WERI-Rb-1 (cell line): ENCODE results near the gene PLEKHH1.
"Not testable (repeated sequence)": the region's sequence is repeated elsewhere in the genome, so short reads cannot be mapped to it uniquely, and the experiment has no call there.

ENCODE experiments used
- DNase-seq: peaks from one replicate; pipeline ENCODE4 v3.0.0-alpha.2; 2020
- H3K27ac ChIP-seq: fragments of 250-450 bp; sonication (Bioruptor Pico); 2 replicates; pipeline ENCODE4 v1.5.1; 2020; ENCODE audit warnings: mild to moderate bottlenecking, moderate library complexity
- H3K27me3 ChIP-seq: fragments of 250-450 bp; sonication (Bioruptor Pico); 2 replicates; pipeline ENCODE4 v1.5.1; 2021; ENCODE audit warnings: mild to moderate bottlenecking, low read depth, moderate library complexity; ENCODE audit not compliant: insufficient read depth, severe bottlenecking
- H3K36me3 ChIP-seq: fragments of 250-450 bp; sonication (Bioruptor Pico); 2 replicates; pipeline ENCODE4 v1.5.1; 2020; ENCODE audit warnings: mild to moderate bottlenecking, moderate library complexity
- H3K4me3 ChIP-seq: 2 replicates; pipeline ENCODE4 v1.5.1; 2011; ENCODE audit warnings: low read depth, mild to moderate bottlenecking, control low read depth, low read length
- H3K9me3 ChIP-seq: fragments of 250-450 bp; sonication (Bioruptor Pico); 2 replicates; pipeline ENCODE4 v1.5.1; 2021; ENCODE audit warnings: mild to moderate bottlenecking, moderate library complexity; ENCODE audit not compliant: severe bottlenecking
- CTCF ChIP-seq: IDR thresholded peaks from 2 replicates; pipeline ENCODE4 v1.5.1; 2011; ENCODE audit warnings: low read depth, mild to moderate bottlenecking, control low read depth, inconsistent platforms, low read length

PLEKHH1 gene

DNA sequence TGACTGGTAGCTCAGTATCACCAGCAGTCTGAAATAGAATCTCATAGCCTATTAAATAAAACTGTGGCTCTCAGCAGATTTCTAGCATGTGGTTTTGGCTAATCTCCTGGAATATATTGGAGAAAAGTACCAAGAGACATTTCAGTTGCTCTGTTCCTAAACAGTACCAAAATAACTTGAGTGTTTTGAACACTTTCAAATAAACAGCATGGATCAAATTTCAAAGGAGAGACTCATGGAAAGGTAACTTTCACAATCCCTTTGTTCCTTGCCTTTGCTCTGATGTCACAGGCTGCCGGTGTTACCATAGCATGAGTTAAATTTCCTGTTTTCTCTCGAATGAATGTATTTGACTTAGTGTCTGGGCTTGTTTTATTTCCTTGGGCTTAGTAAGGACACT lies 90.0 kb downstream of the PLEKHH1 start:
- Histone ChIP-seq H3K27me3 (no peaks in the 10 kb centered on the region), H3K4me3 (no peak overlapping the region), H3K36me3 (peaks cover 53% of the 10 kb centered on the region), H3K9me3 (no peaks in the 10 kb centered on the region), H3K27ac (no peak overlapping the region)
- no peak for DNase-seq
- no peak for TF ChIP-seq CTCF

GRCh38 chr14:67626131-67626530 lies 93.0 kb downstream of the PLEKHH1 start:
- not testable (repeated sequence) for H3K27ac ChIP-seq, H3K9me3 ChIP-seq, DNase-seq, H3K4me3 ChIP-seq, H3K27me3 ChIP-seq
- peaks cover 57% of the 10 kb centered on the region for H3K36me3 ChIP-seq

DNA sequence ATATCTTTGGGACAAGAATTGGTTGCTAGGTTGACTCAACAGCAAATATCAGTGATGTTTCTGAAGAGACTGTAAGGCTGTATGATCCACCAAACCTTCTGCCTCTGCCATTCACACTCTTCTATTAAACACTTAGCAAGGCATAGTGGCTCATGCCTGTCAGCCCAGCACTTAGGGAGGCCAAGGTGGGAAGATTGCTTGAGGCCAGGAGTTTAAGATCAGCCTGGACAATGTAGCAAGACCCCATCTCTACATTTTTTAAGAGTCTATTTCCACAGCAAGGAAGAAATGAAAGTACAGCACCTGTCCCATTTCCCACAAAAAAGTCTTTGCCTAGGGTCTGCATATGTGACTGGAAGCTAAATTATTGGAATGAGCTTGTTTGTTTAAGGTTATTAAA lies 94.4 kb downstream of the PLEKHH1 start:
- TF ChIP-seq CTCF: no peak
- no peak overlapping the region for H3K27ac ChIP-seq
- peaks cover 53% of the 10 kb centered on the region for H3K36me3 ChIP-seq
- H3K9me3 ChIP-seq: no peaks in the 10 kb centered on the region
- no peak overlapping the region for H3K4me3 ChIP-seq
- H3K27me3 ChIP-seq: no peaks in the 10 kb centered on the region
- no peak for DNase-seq

- no peak for DNase-seq
- no peaks in the 10 kb centered on the region for H3K27me3 ChIP-seq
- H3K9me3 ChIP-seq: no peaks in the 10 kb centered on the region
- TF ChIP-seq CTCF: no peak
- peaks cover 33% of the 10 kb centered on the region for H3K36me3 ChIP-seq
- H3K4me3 ChIP-seq: no peak overlapping the region
- no peak overlapping the region for H3K27ac ChIP-seq
These were observed 97.1 kb downstream of the PLEKHH1 start for GRCh38 chr14:67630186-67630585.

- Histone ChIP-seq H3K9me3 (no peaks in the 10 kb centered on the region), H3K27ac (no peak overlapping the region), H3K36me3 (peaks cover 33% of the 10 kb centered on the region), H3K27me3 (no peaks in the 10 kb centered on the region), H3K4me3 (no peak overlapping the region)
- TF ChIP-seq CTCF: no peak
- no peak for DNase-seq
These were observed 97.8 kb downstream of the PLEKHH1 start for GRCh38 chr14:67630938-67631337.

GRCh38 chr14:67633451-67634147 lies 100.5 kb downstream of the PLEKHH1 start:
- Histone ChIP-seq H3K27me3 (no peaks in the 10 kb centered on the region), H3K9me3 (no peaks in the 10 kb centered on the region), H3K36me3 (peaks cover 24% of the 10 kb centered on the region), H3K27ac (no peak overlapping the region), H3K4me3 (no peak overlapping the region)
- DNase-seq: no peak
- TF ChIP-seq CTCF: no peak
